ENCODE measurements around the gene KLHDC7B. TPM values are rescaled to one million over a fixed set of nuclear protein-coding genes. Genes with fewer than 3 reads are reported as not detected.

The KLHDC7B gene
- total RNA-seq, 1 experiment from 2014 or later: 1.6 TPM

GRCh38 chr22:50563413-50564160 is 17.9 kb downstream of the KLHDC7B start:
- Mint-ChIP-seq H3K4me3 (ENCODE audit: low read depth, unreplicated experiment) (peak overlapping the region; percentile 92), H3K36me3 (ENCODE audit: insufficient read depth, unreplicated experiment) (peaks cover 25% of the 10 kb centered on the region), H3K9me3 (ENCODE audit: low read depth, unreplicated experiment) (no peaks in the 10 kb centered on the region), H3K27ac (ENCODE audit: unreplicated experiment) (peak overlapping the region; percentile 80), H3K4me1 (ENCODE audit: low read depth, unreplicated experiment) (peaks cover 9% of the 10 kb centered on the region), H3K27me3 (ENCODE audit: unreplicated experiment) (no peaks in the 10 kb centered on the region)
- CTCF ChIA-PET: interaction anchor here (0.7 to 2.2 kb wide), 9 partner anchors 18 to 288 kb away, joined by 3 to 19 read pairs (median 6); partner anchors contain the start of genes ARSA, KLHDC7B, LMF2 and NCAPH2
- no peak for TF ChIP-seq CTCF (IDR thresholded peaks at IDR 0.05; ENCODE audit: unreplicated experiment)
- intact Hi-C loops (cut with micrococcal nuclease; ENCODE audit: unreplicated experiment): no loop called here
- DNase-seq: no peak
- no TSS peak for BruUV-seq (replicated peaks)

GRCh38 chr22:50564289-50564688 is 18.6 kb downstream of the KLHDC7B start:
- CTCF ChIA-PET: interaction anchor here (0.7 to 2.2 kb wide), 3 partner anchors 34 to 57 kb away, joined by 3 to 19 read pairs (median 12); partner anchors contain the start of genes SCO2 and TYMP
- intact Hi-C loops (cut with micrococcal nuclease; ENCODE audit: unreplicated experiment): no loop called here
- Mint-ChIP-seq H3K9me3 (ENCODE audit: low read depth, unreplicated experiment) (no peaks in the 10 kb centered on the region), H3K27me3 (ENCODE audit: unreplicated experiment) (no peaks in the 10 kb centered on the region), H3K36me3 (ENCODE audit: insufficient read depth, unreplicated experiment) (peaks cover 27% of the 10 kb centered on the region), H3K4me3 (ENCODE audit: low read depth, unreplicated experiment) (peak overlapping the region; percentile 92), H3K27ac (ENCODE audit: unreplicated experiment) (no peak overlapping the region), H3K4me1 (ENCODE audit: low read depth, unreplicated experiment) (peaks cover 9% of the 10 kb centered on the region)
- no peak for DNase-seq
- BruUV-seq (replicated peaks): no TSS peak
- TF ChIP-seq CTCF (IDR thresholded peaks at IDR 0.05; ENCODE audit: unreplicated experiment): no peak

GRCh38 chr22:50567721-50568252 is 22.1 kb downstream of the KLHDC7B start:
- no peak overlapping the region for H3K27ac Mint-ChIP-seq (ENCODE audit: unreplicated experiment)
- DNase-seq: no peak

GRCh38 chr22:50568626-50569025 is 22.9 kb downstream of the KLHDC7B start:
- no peaks in the 10 kb centered on the region for H3K4me1 Mint-ChIP-seq (ENCODE audit: low read depth, unreplicated experiment)
- BruUV-seq (replicated peaks): no TSS peak
- H3K36me3 Mint-ChIP-seq (ENCODE audit: insufficient read depth, unreplicated experiment): peaks cover 36% of the 10 kb centered on the region
- CTCF ChIA-PET: no interaction called here
- no peak overlapping the region for H3K27ac Mint-ChIP-seq (ENCODE audit: unreplicated experiment)
- H3K4me3 Mint-ChIP-seq (ENCODE audit: low read depth, unreplicated experiment): no peak overlapping the region
- no peaks in the 10 kb centered on the region for H3K9me3 Mint-ChIP-seq (ENCODE audit: low read depth, unreplicated experiment)
- intact Hi-C loops (cut with micrococcal nuclease; ENCODE audit: unreplicated experiment): no loop called here
- no peaks in the 10 kb centered on the region for H3K27me3 Mint-ChIP-seq (ENCODE audit: unreplicated experiment)
- DNase-seq: no peak
- no peak for TF ChIP-seq CTCF (IDR thresholded peaks at IDR 0.05; ENCODE audit: unreplicated experiment)

More at GRCh38 chr22:50567721-50568252, 22.1 kb downstream of the KLHDC7B start:
- no peak overlapping the region for H3K4me3 Mint-ChIP-seq (ENCODE audit: low read depth, unreplicated experiment)
- BruUV-seq (replicated peaks): no TSS peak
- no peaks in the 10 kb centered on the region for H3K4me1 Mint-ChIP-seq (ENCODE audit: low read depth, unreplicated experiment)
- intact Hi-C loops (cut with micrococcal nuclease; ENCODE audit: unreplicated experiment): no loop called here
- peaks cover 40% of the 10 kb centered on the region for H3K36me3 Mint-ChIP-seq (ENCODE audit: insufficient read depth, unreplicated experiment)
- H3K9me3 Mint-ChIP-seq (ENCODE audit: low read depth, unreplicated experiment): no peaks in the 10 kb centered on the region
- CTCF ChIA-PET: no interaction called here
- TF ChIP-seq CTCF (IDR thresholded peaks at IDR 0.05; ENCODE audit: unreplicated experiment): no peak
- H3K27me3 Mint-ChIP-seq (ENCODE audit: unreplicated experiment): no peaks in the 10 kb centered on the region
